ENCODE data around the gene FOXN3. TPM values are rescaled to one million over a fixed set of nuclear protein-coding genes. Genes with fewer than 3 reads are reported as not detected.

Gene FOXN3
- total RNA-seq, 2 donors from 2014 or later = 53.9 to 141 TPM

GRCh38 chr14:89185919-89186855, 230.8 kb downstream of the FOXN3 start:
- peak; percentile 66 for DNase-seq (ENCODE audit: low spot score)
- H3K4me3 ChIP-seq = no peak overlapping the region
- intact Hi-C loops (cut with DNase I) = no loop called here
- H3K27me3 ChIP-seq (replicated peaks; ENCODE audit: insufficient read depth) = no peaks in the 10 kb centered on the region
- H3K36me3 ChIP-seq = no peaks in the 10 kb centered on the region
- peak overlapping the region; percentile 40 to 61 for H3K27ac ChIP-seq
- WGBS = 46% methylated on average over 13 of the region's 13 CpGs
- peaks cover 10% of the 10 kb centered on the region for H3K4me1 ChIP-seq (replicated peaks)
- H3K9me3 ChIP-seq = no peaks in the 10 kb centered on the region
- TF ChIP-seq POLR2AphosphoS5 (IDR thresholded peaks at IDR 0.05) = peak; percentile 80
- no peak for TF ChIP-seq POLR2A (IDR thresholded peaks at IDR 0.05)

- Histone ChIP-seq H3K36me3 (no peaks in the 10 kb centered on the region), H3K4me1 (replicated peaks) (peaks cover 10% of the 10 kb centered on the region), H3K27me3 (replicated peaks; ENCODE audit: insufficient read depth) (no peaks in the 10 kb centered on the region), H3K27ac (no peak overlapping the region), H3K9me3 (no peaks in the 10 kb centered on the region), H3K4me3 (no peak overlapping the region)
- DNase-seq (ENCODE audit: low spot score) = no peak
- TF ChIP-seq, protein P1, sequence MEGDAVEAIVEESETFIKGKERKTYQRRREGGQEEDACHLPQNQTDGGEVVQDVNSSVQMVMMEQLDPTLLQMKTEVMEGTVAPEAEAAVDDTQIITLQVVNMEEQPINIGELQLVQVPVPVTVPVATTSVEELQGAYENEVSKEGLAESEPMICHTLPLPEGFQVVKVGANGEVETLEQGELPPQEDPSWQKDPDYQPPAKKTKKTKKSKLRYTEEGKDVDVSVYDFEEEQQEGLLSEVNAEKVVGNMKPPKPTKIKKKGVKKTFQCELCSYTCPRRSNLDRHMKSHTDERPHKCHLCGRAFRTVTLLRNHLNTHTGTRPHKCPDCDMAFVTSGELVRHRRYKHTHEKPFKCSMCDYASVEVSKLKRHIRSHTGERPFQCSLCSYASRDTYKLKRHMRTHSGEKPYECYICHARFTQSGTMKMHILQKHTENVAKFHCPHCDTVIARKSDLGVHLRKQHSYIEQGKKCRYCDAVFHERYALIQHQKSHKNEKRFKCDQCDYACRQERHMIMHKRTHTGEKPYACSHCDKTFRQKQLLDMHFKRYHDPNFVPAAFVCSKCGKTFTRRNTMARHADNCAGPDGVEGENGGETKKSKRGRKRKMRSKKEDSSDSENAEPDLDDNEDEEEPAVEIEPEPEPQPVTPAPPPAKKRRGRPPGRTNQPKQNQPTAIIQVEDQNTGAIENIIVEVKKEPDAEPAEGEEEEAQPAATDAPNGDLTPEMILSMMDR (IDR thresholded peaks at IDR 0.05) = no peak
- no peak for TF ChIP-seq POLR2A (IDR thresholded peaks at IDR 0.05)
- no peak for TF ChIP-seq POLR2AphosphoS5 (IDR thresholded peaks at IDR 0.05)
- WGBS = 33% methylated on average over 4 of the region's 4 CpGs
- intact Hi-C loops (cut with DNase I) = no loop called here
These were observed 232.1 kb downstream of the FOXN3 start for GRCh38 chr14:89184952-89185351.

GRCh38 chr14:89182326-89182725, 234.7 kb downstream of the FOXN3 start:
- TF ChIP-seq POLR2A (IDR thresholded peaks at IDR 0.05) (no peak), POLR2AphosphoS5 (IDR thresholded peaks at IDR 0.05) (no peak)
- TF ChIP-seq, protein P1 (IDR thresholded peaks at IDR 0.05) = no peak
- Histone ChIP-seq H3K36me3 (no peaks in the 10 kb centered on the region), H3K4me1 (replicated peaks) (peaks cover 10% of the 10 kb centered on the region), H3K27ac (no peak overlapping the region), H3K4me3 (no peak overlapping the region), H3K27me3 (replicated peaks; ENCODE audit: insufficient read depth) (no peaks in the 10 kb centered on the region), H3K9me3 (no peaks in the 10 kb centered on the region)
- intact Hi-C loops (cut with DNase I) = no loop called here
- 97% methylated on average over 5 of the region's 5 CpGs for WGBS
- DNase-seq (ENCODE audit: low spot score) = no peak

DNA sequence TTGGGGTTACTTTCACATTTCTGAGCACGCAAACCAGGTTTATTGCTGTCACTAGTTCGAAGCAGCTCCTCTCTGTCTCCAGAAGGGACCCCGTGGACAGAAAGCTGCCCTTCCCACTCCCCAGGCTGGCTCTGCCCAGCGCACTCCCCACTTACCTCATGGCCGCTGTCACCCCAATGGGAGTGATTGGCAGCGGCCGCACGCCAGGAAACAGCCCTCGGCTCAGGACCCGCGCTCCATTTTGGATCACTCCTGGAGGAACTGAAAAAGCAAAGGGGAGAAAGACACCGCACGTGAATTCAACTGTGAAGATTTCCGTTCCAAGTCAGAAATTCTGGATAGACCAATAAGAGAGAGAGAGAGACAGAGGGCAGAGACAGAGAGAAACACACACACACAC, 236.5 kb downstream of the FOXN3 start:
- Histone ChIP-seq H3K36me3 (no peaks in the 10 kb centered on the region), H3K4me3 (no peak overlapping the region), H3K9me3 (no peaks in the 10 kb centered on the region), H3K4me1 (replicated peaks) (no peaks in the 10 kb centered on the region), H3K27ac (no peak overlapping the region), H3K27me3 (replicated peaks; ENCODE audit: insufficient read depth) (no peaks in the 10 kb centered on the region)
- 97% methylated on average over 11 of the region's 14 CpGs for WGBS
- TF ChIP-seq POLR2A (IDR thresholded peaks at IDR 0.05) (no peak), POLR2AphosphoS5 (IDR thresholded peaks at IDR 0.05) (no peak)
- TF ChIP-seq, protein P1 (IDR thresholded peaks at IDR 0.05) = no peak
- intact Hi-C loops (cut with DNase I) = no loop called here
- DNase-seq (ENCODE audit: low spot score) = no peak

GRCh38 chr14:89179891-89180404, 237.1 kb downstream of the FOXN3 start:
- Histone ChIP-seq H3K9me3 (no peaks in the 10 kb centered on the region), H3K4me3 (no peak overlapping the region), H3K27ac (no peak overlapping the region), H3K36me3 (no peaks in the 10 kb centered on the region), H3K27me3 (replicated peaks; ENCODE audit: insufficient read depth) (no peaks in the 10 kb centered on the region), H3K4me1 (replicated peaks) (no peaks in the 10 kb centered on the region)
- 92% methylated on average over 13 of the region's 13 CpGs for WGBS
- TF ChIP-seq POLR2AphosphoS5 (IDR thresholded peaks at IDR 0.05) (no peak), POLR2A (IDR thresholded peaks at IDR 0.05) (no peak)
- TF ChIP-seq, protein P1 (IDR thresholded peaks at IDR 0.05) = no peak
- DNase-seq (ENCODE audit: low spot score) = no peak
- intact Hi-C loops (cut with DNase I) = loop anchor here (5.0 to 10.0 kb wide), 2 partner anchors 37 to 135 kb away; no protein-coding TSS in a partner anchor
